ENCODE data around the gene WASF3. TPM values are rescaled to one million over a fixed set of nuclear protein-coding genes. Genes with fewer than 3 reads are reported as not detected.

WASF3 gene
- total and polyA plus RNA-seq, 2 experiments from 2014 or later: 9.9 to 20.7 TPM

DNA sequence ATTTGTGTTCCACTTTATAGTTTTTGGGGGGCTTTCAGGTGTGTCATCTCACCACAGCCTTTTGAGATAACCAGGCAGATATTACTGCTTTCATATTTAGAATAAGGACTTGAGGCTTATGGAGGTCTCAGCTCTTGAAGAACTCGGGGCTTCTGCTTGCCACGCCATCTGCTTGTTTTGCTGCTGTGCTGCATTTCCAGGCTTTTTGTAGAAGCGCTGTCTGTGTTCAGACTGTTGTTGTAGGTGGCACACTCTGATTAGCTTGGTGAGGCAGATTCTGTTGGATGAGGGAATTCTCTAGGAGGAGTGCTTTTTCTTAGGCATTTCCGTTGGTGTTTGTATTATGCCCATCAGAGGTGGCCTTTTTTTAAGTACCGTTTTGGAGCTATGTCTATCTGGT is 57.2 kb downstream of the WASF3 start:
- no peaks in the 10 kb centered on the region for H3K4me1 ChIP-seq (ENCODE audit: insufficient read depth)
- H3K36me3 ChIP-seq (ENCODE audit: insufficient read depth): no peaks in the 10 kb centered on the region
- ATAC-seq (no peak), DNase-seq (ENCODE audit: low spot score) (no peak)
- no peaks in the 10 kb centered on the region for H3F3A ChIP-seq (replicated peaks; ENCODE audit: low read depth)
- no peaks in the 10 kb centered on the region for H4K20me1 ChIP-seq (replicated peaks; ENCODE audit: insufficient read depth)
- peaks cover 10% of the 10 kb centered on the region; the same call in 2 of the 3 replicates for H3K36me3 Mint-ChIP-seq (ENCODE audit: low read depth)
- H3K27ac Mint-ChIP-seq: peak overlapping the region; percentile 18; the same call in 1 of the 2 replicates
- no peaks in the 10 kb centered on the region for H3K27me3 Mint-ChIP-seq (ENCODE audit: insufficient read depth, low read depth, poor library complexity)
- H3K4me2 ChIP-seq: no peak overlapping the region
- TF ChIP-seq REST (IDR thresholded peaks at IDR 0.05; ENCODE audit: unreplicated experiment) (no peak), CTCF (conservative IDR thresholded peaks at IDR 0.05; ENCODE audit: low read depth in 2 of 2) (no peak), ZNF114 (CRISPR knock-in tag; IDR thresholded peaks at IDR 0.05) (no peak), ZNF331 (CRISPR knock-in tag; IDR thresholded peaks at IDR 0.05; ENCODE audit: low read depth) (no peak), JUNB (IDR thresholded peaks at IDR 0.05; ENCODE audit: unreplicated experiment) (no peak), NANOG (IDR thresholded peaks at IDR 0.05; ENCODE audit: borderline replicate concordance) (no peak), EZH2 (IDR thresholded peaks at IDR 0.05; ENCODE audit: low read depth, unreplicated experiment) (no peak), EZH2phosphoT487 (IDR thresholded peaks at IDR 0.05; ENCODE audit: unreplicated experiment) (no peak), POLR2AphosphoS5 (IDR thresholded peaks at IDR 0.05; ENCODE audit: low read depth) (no peak), ZNF462 (CRISPR knock-in tag; IDR thresholded peaks at IDR 0.05) (no peak), ETS1 (IDR thresholded peaks at IDR 0.05) (no peak), STAT1 (IDR thresholded peaks at IDR 0.05; ENCODE audit: unreplicated experiment) (no peak), CREB1 (CRISPR knock-in tag; IDR thresholded peaks at IDR 0.05; ENCODE audit: low read depth) (no peak)
- H3K27ac ChIP-seq (ENCODE audit: low read depth): no peak overlapping the region
- H3K9me3 Mint-ChIP-seq: no peaks in the 10 kb centered on the region
- no peaks in the 10 kb centered on the region for H3K27me3 ChIP-seq (ENCODE audit: insufficient read depth)
- H3K4me3 Mint-ChIP-seq: no peak overlapping the region
- no peak overlapping the region for H2AFZ ChIP-seq
- H3K4me3 ChIP-seq: no peak overlapping the region
- no peaks in the 10 kb centered on the region for H3K9me2 ChIP-seq (ENCODE audit: insufficient read depth)
- H3K79me2 ChIP-seq (replicated peaks; ENCODE audit: insufficient read depth): no peaks in the 10 kb centered on the region
- H3K4me1 Mint-ChIP-seq: no peaks in the 10 kb centered on the region

Measured in GM23338 (cell line).